Hematopoietic multipotent progenitor cell treated with erythropoietin and hydrocortisone succinate and interleukin-3 and kit ligand, for 6 days (in vitro differentiated cells): ENCODE measurements around the gene COL7A1.

Source experiments
- DNase-seq: peaks from one replicate; pipeline ENCODE4 v3.0.0-alpha.2; 2015

COL7A1 gene

DNA sequence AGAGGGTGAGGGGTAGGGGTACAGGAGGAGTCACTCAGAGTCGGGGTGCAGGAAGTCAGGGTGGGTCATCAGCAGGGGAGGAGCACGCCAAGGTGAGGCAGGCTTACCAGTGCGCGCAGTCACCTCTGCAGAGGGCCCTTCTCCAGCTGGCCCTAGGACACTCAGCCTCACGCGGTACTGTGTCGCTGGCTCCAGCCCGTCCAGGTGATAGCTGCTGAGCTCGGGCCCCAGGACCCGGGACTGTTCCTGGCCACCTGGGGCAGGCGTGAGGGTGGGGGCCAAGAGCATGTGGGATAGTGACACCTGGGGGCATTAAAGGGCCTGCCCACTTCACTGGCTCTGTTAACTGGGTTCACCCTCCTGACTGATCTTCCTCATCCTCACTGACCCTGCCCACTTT is 7.4 kb downstream of the COL7A1 start:
- DNase-seq = no peak

DNA sequence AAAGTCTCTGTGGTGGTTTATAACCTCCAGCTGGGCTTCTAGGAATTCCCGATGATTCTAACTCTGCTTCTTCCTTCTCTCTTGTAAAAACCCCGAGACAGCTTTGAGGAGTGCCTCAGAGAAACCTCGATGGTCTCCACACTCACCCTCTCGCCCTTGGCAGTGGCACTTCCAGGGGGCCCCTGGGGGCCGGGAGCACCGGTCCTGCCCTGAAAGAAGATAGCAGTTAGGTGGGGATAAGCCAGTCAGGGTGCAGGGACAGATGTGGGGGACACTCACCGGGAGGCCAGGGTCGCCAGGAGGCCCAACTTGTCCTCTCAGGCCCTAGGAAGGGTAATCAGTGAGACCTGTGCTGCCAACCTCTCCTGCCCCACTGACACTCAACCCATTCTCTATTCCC is 9.7 kb downstream of the COL7A1 start:
- DNase-seq = no peak

DNA sequence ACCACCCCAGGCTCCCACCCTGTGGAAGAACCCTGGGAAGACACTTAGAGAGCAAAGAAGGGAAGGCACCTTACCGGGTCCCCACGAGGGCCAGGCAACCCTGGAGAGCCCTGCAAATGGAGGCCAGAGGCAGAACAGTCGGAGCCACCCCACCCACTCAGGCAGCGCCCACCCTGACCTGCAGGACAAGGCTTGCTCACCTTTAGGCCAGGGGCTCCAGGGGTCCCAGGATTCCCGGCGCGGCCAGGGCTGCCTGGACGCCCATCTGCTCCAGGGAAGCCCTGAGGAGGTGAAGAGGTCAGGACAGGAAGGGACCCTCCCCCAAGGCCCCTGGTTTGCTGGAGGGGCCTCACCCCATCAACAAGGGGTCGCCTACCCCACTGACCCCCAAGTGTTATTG is 10.3 kb downstream of the COL7A1 start:
- no peak for DNase-seq

DNA sequence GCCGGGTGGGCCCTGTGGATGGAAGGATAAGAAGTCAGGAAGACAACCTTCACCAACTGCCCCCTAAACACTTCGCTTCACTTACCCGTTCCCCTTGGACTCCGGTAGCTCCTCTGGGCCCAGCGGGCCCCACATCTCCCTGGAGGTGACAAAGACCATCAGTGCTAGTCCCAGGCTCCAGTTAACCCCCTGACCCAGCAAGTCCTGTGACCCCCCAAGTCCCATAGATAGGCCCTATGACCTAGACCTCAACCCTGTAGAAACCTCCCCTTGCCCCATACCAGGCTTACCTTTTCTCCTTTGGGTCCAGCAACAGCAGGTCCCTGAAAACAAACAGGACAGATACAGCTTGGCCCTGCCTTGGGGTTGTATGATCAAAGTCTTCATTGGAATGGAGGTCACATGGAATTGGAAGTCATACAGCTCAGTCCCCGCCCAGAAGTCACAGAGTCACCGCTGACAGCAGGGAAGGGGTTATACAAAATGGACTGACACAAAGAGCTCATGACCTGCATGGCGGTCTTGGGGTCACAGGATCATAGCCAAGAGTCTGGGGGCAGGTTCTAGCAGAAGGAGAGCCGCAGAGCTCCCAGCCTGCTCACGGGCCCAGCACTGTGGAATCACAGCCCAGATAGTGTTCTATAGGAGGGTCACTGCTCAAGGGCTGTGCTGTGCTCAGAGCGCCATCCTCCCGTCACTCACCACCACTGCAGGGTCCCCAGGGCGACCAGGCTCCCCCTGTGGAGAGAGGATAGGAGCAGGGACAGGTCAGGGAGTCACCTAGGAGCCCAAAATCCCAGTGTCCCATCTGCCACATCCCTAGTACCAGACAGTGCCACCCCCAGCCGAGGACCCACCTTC is 13.3 kb downstream of the COL7A1 start:
- DNase-seq = no peak

GRCh38 chr3:48576647-48577046 is 18.5 kb downstream of the COL7A1 start:
- DNase-seq = no peak

GRCh38 chr3:48575366-48575765 is 19.8 kb downstream of the COL7A1 start:
- no peak for DNase-seq

DNA sequence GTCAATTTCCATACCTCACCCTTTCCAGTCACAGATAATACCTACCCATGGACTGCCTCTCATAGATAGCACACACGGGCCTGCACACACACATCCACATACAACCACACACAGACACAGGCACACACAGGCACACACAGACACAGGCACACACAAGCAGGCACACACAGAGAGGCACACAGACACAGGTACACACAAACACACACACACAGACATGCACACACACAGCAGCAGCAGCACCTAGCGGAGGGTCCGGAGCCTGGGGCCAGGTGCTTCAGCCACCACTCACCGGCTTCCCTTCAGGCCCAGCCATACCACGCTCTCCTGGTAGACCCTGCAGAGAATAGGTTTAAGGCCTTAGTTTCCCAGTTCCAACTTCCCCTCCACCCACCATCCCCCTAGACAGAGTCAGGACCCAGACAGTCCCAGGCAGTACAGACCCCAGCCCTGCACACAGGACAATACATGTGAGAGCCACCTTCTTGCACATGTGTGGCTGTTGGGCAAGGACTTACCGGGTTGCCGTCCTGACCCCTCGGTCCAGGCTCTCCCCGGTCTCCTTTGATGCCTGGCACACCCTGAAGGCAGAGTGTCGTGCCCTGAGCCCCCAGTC is 21.1 kb downstream of the COL7A1 start:
- no peak for DNase-seq

- no peak for DNase-seq
Measured at GRCh38 chr3:48572517-48572916, 22.6 kb downstream of the COL7A1 start.

- DNase-seq = no peak
Measured at GRCh38 chr3:48571938-48572337, 23.2 kb downstream of the COL7A1 start.

DNA sequence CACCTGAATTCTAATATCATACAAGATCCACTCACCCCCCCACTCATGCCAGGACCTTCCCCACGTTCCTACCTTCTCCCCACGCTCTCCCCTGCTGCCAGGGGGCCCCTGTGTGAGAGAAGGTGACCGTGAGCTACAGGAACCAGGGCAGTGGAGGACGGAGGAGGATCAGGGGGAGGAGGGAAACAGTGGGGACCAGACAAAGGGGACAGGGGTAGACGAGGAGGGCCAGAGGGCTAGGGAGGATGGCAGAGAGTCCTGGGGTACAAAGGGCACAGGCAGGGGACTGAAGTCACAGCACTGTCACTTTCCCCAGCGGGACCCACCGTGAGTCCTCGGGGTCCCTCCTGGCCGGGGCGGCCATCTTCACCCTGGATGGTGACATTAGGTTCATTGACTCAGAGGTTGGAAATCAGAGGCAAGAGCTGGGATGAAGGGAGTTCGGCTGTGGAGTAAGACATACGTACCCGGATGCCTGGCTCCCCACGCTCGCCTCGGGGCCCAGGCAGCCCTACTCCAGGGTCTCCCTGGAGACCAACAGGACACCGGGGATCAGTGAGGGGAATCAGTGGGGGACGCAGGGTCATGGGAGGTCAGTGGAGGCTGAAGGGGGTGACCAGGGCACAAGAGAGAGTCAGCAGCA is 25.2 kb downstream of the COL7A1 start:
- no peak for DNase-seq

GRCh38 chr3:48569400-48569799 is 25.7 kb downstream of the COL7A1 start:
- no peak for DNase-seq

DNA sequence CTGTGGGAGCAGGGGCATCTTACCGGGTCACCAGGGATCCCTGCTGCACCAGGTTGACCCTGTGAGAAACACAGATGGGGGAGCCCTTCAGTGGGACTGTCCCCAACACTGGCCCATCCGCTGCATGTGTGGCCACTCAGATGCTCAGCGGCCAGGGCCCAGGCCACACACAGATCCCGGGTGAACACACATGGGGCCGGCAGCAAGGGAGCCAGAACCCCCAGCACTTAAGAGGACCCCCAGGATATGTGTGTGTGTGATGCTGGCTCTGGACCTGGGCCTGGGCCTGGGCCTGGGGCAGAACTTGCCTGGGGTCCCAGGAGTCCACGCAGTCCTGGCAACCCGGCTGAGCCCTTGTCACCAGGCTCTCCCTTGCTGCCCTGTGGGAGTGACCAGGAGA is 26.7 kb downstream of the COL7A1 start:
- no peak for DNase-seq

GRCh38 chr3:48567500-48567899 is 27.6 kb downstream of the COL7A1 start:
- no peak for DNase-seq

DNA sequence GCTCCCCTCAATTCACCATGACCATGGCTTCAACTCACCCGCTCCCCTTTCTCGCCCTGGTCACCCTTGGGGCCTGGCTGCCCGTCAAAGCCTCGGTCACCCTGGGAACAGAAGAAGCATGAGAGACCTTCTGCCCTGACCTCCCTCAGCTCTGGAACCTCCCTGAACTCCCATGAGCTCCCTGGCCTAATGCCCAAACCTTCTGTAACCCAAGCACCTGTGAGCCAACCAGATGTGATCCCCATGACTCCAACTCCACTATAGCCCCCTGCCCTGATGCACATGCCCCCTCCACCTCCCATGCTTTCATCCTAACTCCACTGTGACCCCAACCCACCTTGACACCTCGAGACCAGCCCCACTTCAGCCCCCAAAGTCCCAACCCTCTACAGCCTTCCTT is 28.0 kb downstream of the COL7A1 start:
- no peak for DNase-seq

- no peak for DNase-seq
Measured at GRCh38 chr3:48566401-48566760, 28.7 kb downstream of the COL7A1 start.

DNA sequence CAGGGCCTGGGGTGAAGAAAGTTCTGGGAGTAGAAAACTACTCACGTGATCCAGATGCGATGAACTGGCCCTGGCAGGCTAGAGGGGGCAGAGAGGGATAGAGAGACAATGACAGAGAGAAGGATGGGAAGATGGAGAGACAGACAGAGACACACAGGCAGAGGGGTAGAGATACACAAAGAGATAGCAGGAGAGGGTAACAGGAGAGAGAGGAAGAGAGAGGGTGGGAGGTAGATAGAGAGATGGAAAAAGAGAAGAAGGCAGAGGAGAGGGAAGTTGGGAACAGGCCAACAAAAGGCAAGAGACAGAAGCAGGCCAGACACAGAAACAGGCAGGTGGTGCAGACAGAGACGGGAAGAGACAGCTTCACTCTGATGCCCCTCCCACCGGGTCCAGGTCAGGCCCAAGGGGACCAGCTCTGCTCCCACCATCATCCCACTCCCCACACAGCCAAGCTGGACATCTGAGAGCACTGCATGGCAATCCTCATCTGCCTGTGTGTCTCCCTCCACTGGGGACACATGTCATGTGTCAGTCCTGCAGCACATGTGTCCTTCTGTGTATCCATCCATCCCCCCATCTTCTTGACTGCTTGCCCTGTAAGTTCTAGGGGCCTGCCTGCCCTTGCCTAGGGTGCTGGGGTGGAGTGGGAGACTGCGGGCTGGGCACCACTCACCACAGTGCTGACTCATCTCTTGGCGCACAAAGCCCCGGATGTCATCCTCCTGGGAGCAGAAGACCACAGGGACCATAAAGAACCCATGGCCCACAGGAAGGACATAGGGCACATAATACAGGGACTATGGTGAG is 29.3 kb downstream of the COL7A1 start:
- DNase-seq = peak; percentile 67

DNA sequence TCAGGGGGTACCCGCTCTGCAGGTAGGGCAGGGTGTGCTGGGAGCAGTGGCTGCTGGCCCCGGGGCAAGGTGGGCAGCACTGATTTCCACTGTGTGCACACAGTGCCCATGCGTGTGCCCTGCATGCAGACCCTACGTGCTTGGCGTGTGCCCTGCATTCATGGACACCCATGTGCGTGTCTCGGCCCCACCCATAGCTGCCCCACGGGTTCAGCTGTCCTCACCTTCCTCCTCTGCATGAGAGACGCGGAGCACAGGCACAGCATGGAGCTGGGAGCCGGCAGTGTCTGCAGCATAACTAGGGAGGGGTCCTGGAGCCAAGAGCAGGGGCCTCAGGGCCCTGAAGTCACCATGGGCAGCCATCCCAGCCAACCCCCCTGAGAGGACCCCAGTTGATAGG is 29.9 kb downstream of the COL7A1 start:
- no peak for DNase-seq

GRCh38 chr3:48564667-48565066 is 30.5 kb downstream of the COL7A1 start:
- DNase-seq = no peak

GRCh38 chr3:48564022-48564421 is 31.1 kb downstream of the COL7A1 start:
- peak; percentile 77 for DNase-seq

- peak; percentile 24 for DNase-seq
Measured at GRCh38 chr3:48563382-48563918, 31.7 kb downstream of the COL7A1 start, which contains the start of gene UCN2. UCN2 (minus strand) TSS chr3:48563781; CDS start chr3:48563124, 657 bp downstream.

- no peak for DNase-seq
Measured at GRCh38 chr3:48562367-48563095, 32.6 kb downstream of the COL7A1 start.
